CD4-positive, alpha-beta memory T cell (primary cell): Measurements from ENCODE around the gene INPP4A. TPM values are rescaled to one million over a fixed set of nuclear protein-coding genes. Genes with fewer than 3 reads are reported as not detected.
A peak's percentile ranks its signal among the peaks of the same experiment; 100 is the strongest.

Experiments
- CTCF ChIA-PET: fragments of 350-600 bp; sonication (Branson Sonifier 250); formaldehyde crosslinking; loops from one replicate; lab custom pipeline; 2021; ENCODE audit warnings: inconsistent platforms; ENCODE audit not compliant: partially characterized antibody; lab: Charles Lee
- POLR2A ChIA-PET: fragments of 350-600 bp; sonication (Branson Sonifier 250); formaldehyde crosslinking; loops from one replicate; lab custom pipeline; 2021; ENCODE audit not compliant: partially characterized antibody; lab: Charles Lee
- DNase-seq, 5 donors: peaks; one replicate each; pipeline versions ENCODE4 v3.0.0 to v3.0.0-alpha.2; 2020 to 2022; ENCODE audit warnings: mixed read lengths in 1 of 5
- H3K27ac ChIP-seq: one replicate; pipeline ENCODE4 v1.7.0; 2013; ENCODE audit warnings: low read depth, low read length
- H3K27me3 ChIP-seq: 2 replicates; pipeline ENCODE4 v1.7.0; 2013; ENCODE audit warnings: mild to moderate bottlenecking, low read length, moderate library complexity; ENCODE audit not compliant: insufficient read depth
- H3K36me3 ChIP-seq: 2 replicates; pipeline ENCODE4 v1.7.0; 2013; ENCODE audit warnings: mild to moderate bottlenecking, low read length, moderate library complexity; ENCODE audit not compliant: insufficient read depth
- H3K4me1 ChIP-seq: 2 replicates; pipeline ENCODE4 v1.7.0; 2013; ENCODE audit warnings: mild to moderate bottlenecking, low read length, moderate library complexity; ENCODE audit not compliant: insufficient read depth
- H3K4me3 ChIP-seq, 2 donors: one replicate each; pipeline ENCODE4 v1.7.0; 2013; ENCODE audit warnings: low read length in 2 of 2, mild to moderate bottlenecking in 1 of 2
- H3K9me3 ChIP-seq, 2 donors: one replicate each; pipeline ENCODE4 v1.7.0; 2013; ENCODE audit warnings: low read length in 2 of 2, control low read depth in 1 of 2; ENCODE audit not compliant: control insufficient read depth in 1 of 2
- H3K27ac Mint-ChIP-seq, 7 donors: one replicate each; pipeline ENCODE4 v1.8.0; 2020 to 2021; ENCODE audit warnings: mixed read lengths in 7 of 7, mild to moderate bottlenecking in 6 of 7, inconsistent platforms in 3 of 7, moderate library complexity in 3 of 7
- H3K27me3 Mint-ChIP-seq, 2 donors: one replicate each; pipeline ENCODE4 v1.8.0; 2020 to 2021; ENCODE audit warnings: mixed read lengths in 2 of 2
- H3K36me3 Mint-ChIP-seq, 2 donors: one replicate each; pipeline ENCODE4 v1.8.0; 2020 to 2021; ENCODE audit warnings: mixed read lengths in 2 of 2, inconsistent platforms in 1 of 2, mild to moderate bottlenecking in 1 of 2
- H3K4me1 Mint-ChIP-seq, 4 donors: one replicate each; pipeline ENCODE4 v1.8.0; 2020 to 2021; ENCODE audit warnings: mixed read lengths in 4 of 4, mild to moderate bottlenecking in 1 of 4
- H3K4me3 Mint-ChIP-seq, 8 donors: one replicate each; pipeline ENCODE4 v1.8.0; 2020 to 2021; ENCODE audit warnings: mixed read lengths in 8 of 8, mild to moderate bottlenecking in 7 of 8, moderate library complexity in 6 of 8, inconsistent platforms in 3 of 8
- H3K9me3 Mint-ChIP-seq, 8 donors: one replicate each; pipeline ENCODE4 v1.8.0; 2020 to 2021; ENCODE audit warnings: mixed read lengths in 8 of 8, mild to moderate bottlenecking in 5 of 8, inconsistent platforms in 3 of 8, moderate library complexity in 1 of 8
- intact Hi-C: fragments of 100-400 bp; cut with micrococcal nuclease; formaldehyde crosslinking; loops from one replicate; pipeline ENCODE4 v1.15.1; 2023
- polyA plus RNA-seq, 2 donors: library from polyadenylated mRNA; unstranded; fragments of 300-500 nt; fragmentation: Illumina TruSeq; gene quantifications; one replicate each; pipeline ENCODE4 v1.2.3, GENCODE V29; 2021
- total RNA-seq, 2 experiments: library from RNA; stranded (reverse); gene quantifications; one replicate each; pipeline ENCODE4 v1.2.3, GENCODE V29; 2021

INPP4A gene
- total and polyA plus RNA-seq, 4 experiments from 2014 or later: 30.5 to 133 (median 91.9) TPM

- H3K9me3 Mint-ChIP-seq: no peaks in the 10 kb centered on the region
- intact Hi-C loops: loop anchor here (1.0 to 5.0 kb wide), 3 partner anchors 146 to 728 kb away; partner anchors contain the start of genes EIF5B and TXNDC9
Observed at GRCh38 chr2:98608116-98608961, 163.7 kb downstream of the INPP4A start, which contains the start of the genes COA5 and UNC50. COA5 (minus strand) TSS chr2:98608512; CDS start chr2:98608405, 107 bp downstream. UNC50 (plus strand) TSS chr2:98608589; CDS start chr2:98609760, 1,171 bp downstream.

DNA sequence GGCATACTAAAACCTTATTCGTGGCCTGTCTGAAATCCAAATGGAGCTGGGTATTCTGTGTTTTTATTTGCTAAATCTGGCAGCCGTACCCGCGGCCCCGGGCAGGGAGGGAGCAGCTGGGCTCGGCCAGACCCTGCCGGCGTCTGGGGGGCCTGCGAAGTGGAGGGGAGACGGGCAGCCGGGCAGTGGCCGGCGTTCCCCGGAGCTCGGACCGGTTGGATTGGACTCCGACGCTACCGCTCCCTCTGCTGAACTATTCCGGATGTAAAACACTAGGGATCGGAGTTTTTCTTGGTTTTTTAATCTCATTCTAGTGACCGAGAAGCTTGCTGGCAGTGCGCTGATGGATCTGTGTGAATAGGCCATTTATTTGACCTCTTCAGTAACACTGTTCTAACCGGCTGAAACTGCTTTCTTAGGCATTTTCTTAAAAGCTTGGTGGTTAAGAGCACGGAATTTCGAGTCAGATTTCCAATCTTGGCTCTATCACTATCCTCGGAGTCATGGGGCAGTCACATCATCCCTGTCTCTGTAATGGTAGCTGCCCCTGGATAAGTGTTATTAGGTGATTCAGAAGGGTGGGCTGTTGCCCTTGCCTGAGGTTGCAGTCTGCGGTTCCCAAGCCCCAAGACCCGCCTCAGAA is 164.4 kb downstream of the INPP4A start:
- CTCF ChIA-PET: interaction anchor here (0.8 to 1.2 kb wide), 3 partner anchors 9 to 220 kb away, joined by 3 to 5 read pairs (median 3); no protein-coding TSS in a partner anchor
- Mint-ChIP-seq H3K4me3 (peak overlapping the region; percentile 79 to 95 (median 89)), H3K27ac (peak overlapping the region; percentile 89 to 97 (median 91)), H3K27me3 (no peaks in the 10 kb centered on the region), H3K4me1 (peaks cover 55 to 91% (median 66%) of the 10 kb centered on the region in 4 donors), H3K36me3 (peaks cover 17 to 35% of the 10 kb centered on the region in 2 donors), H3K9me3 (no peaks in the 10 kb centered on the region)
- Histone ChIP-seq H3K36me3 (peaks cover 7% of the 10 kb centered on the region), H3K9me3 (no peaks in the 10 kb centered on the region), H3K27ac (peak overlapping the region; percentile 88), H3K27me3 (no peaks in the 10 kb centered on the region), H3K4me3 (peak overlapping the region; percentile 86 to 93), H3K4me1 (peaks cover 61% of the 10 kb centered on the region)
- POLR2A ChIA-PET: interaction anchor here (0.7 to 2.2 kb wide), 17 partner anchors 9 to 546 kb away, joined by 3 to 11 read pairs (median 3); partner anchors contain the start of genes C2orf15, LIPT1, MGAT4A and TSGA10
- intact Hi-C loops: loop anchor here (1.0 to 5.0 kb wide), 3 partner anchors 147 to 728 kb away; partner anchors contain the start of genes EIF5B and TXNDC9
- DNase-seq: peak in 1 of 5 donors; percentile 41

More at GRCh38 chr2:98608116-98608961, 163.7 kb downstream of the INPP4A start, which contains the start of the genes COA5 and UNC50:
- ChIA-PET POLR2A (interaction anchor here (0.7 to 2.2 kb wide), 21 partner anchors 8 to 547 kb away, joined by 3 to 11 read pairs (median 3); partner anchors contain the start of genes C2orf15, LIPT1, MGAT4A and TSGA10), CTCF (interaction anchor here (0.8 to 1.2 kb wide), 3 partner anchors 10 to 221 kb away, joined by 3 to 5 read pairs (median 3); no protein-coding TSS in a partner anchor)
- Mint-ChIP-seq H3K4me3 (peak within 1 kb of the TSS; percentile 79 to 95 (median 89)), H3K36me3 (peaks cover 11 to 35% of the 10 kb centered on the region in 2 donors), H3K27ac (peak within 1 kb of the TSS; percentile 89 to 97 (median 91)), H3K27me3 (no peaks in the 10 kb centered on the region), H3K4me1 (peaks cover 51 to 91% (median 59%) of the 10 kb centered on the region in 4 donors)
- Histone ChIP-seq H3K9me3 (no peaks in the 10 kb centered on the region), H3K4me1 (peaks cover 61% of the 10 kb centered on the region), H3K36me3 (peaks cover 7% of the 10 kb centered on the region), H3K27me3 (no peaks in the 10 kb centered on the region), H3K27ac (peak within 1 kb of the TSS; percentile 88), H3K4me3 (peak within 1 kb of the TSS; percentile 86 to 93)
- peak; percentile 87 to 91 (median 88) for DNase-seq

- peaks cover 15% of the 10 kb centered on the region for H3K36me3 ChIP-seq
- H3K4me3 Mint-ChIP-seq: peak overlapping the region in 1 of 8 donors; percentile 67
- CTCF ChIA-PET: interaction anchor here (0.9 to 1.0 kb wide), 2 partner anchors 14 to 35 kb away, joined by 3 read pairs; no protein-coding TSS in a partner anchor
Observed at GRCh38 chr2:98614024-98614739, 169.5 kb downstream of the INPP4A start.

GRCh38 chr2:98615481-98615880 is 170.8 kb downstream of the INPP4A start:
- peak overlapping the region in 3 of 8 donors; percentile 2 to 55 (median 6) for H3K4me3 Mint-ChIP-seq
- Histone ChIP-seq H3K27me3 (no peaks in the 10 kb centered on the region), H3K36me3 (peaks cover 26% of the 10 kb centered on the region), H3K27ac (no peak overlapping the region), H3K4me3 (no peak overlapping the region), H3K4me1 (peaks cover 12% of the 10 kb centered on the region), H3K9me3 (no peaks in the 10 kb centered on the region)
- peaks cover 44 to 74% of the 10 kb centered on the region in 2 donors for H3K36me3 Mint-ChIP-seq
- no peaks in the 10 kb centered on the region for H3K27me3 Mint-ChIP-seq
- intact Hi-C loops: no loop called here
- POLR2A ChIA-PET: interaction anchor here (0.6 to 1.0 kb wide), 3 partner anchors 17 to 64 kb away, joined by 3 read pairs; no protein-coding TSS in a partner anchor
- H3K27ac Mint-ChIP-seq: peak overlapping the region; percentile 64 to 93 (median 74)
- CTCF ChIA-PET: no interaction called here
- H3K9me3 Mint-ChIP-seq: peaks cover 0 to 5% (median 0%) of the 10 kb centered on the region in 8 donors
- peak in 1 of 5 donors; percentile 19 for DNase-seq
- H3K4me1 Mint-ChIP-seq: peaks cover 31 to 47% (median 37%) of the 10 kb centered on the region in 4 donors

More at GRCh38 chr2:98614024-98614739, 169.5 kb downstream of the INPP4A start:
- Mint-ChIP-seq H3K36me3 (peaks cover 37 to 63% of the 10 kb centered on the region in 2 donors), H3K9me3 (peaks cover 0 to 5% (median 0%) of the 10 kb centered on the region in 8 donors), H3K27ac (peak overlapping the region; percentile 47 to 88 (median 79)), H3K4me1 (peaks cover 40 to 60% (median 48%) of the 10 kb centered on the region in 4 donors), H3K27me3 (no peaks in the 10 kb centered on the region)
- Histone ChIP-seq H3K4me3 (no peak overlapping the region), H3K9me3 (no peaks in the 10 kb centered on the region), H3K4me1 (peaks cover 24% of the 10 kb centered on the region), H3K27ac (no peak overlapping the region), H3K27me3 (no peaks in the 10 kb centered on the region)
- POLR2A ChIA-PET: interaction anchor here (0.8 to 1.1 kb wide), 2 partner anchors 31 to 35 kb away, joined by 3 to 5 read pairs; no protein-coding TSS in a partner anchor
- DNase-seq: no peak
- intact Hi-C loops: no loop called here

- Histone ChIP-seq H3K9me3 (no peaks in the 10 kb centered on the region), H3K27ac (no peak overlapping the region), H3K36me3 (peaks cover 42% of the 10 kb centered on the region), H3K4me1 (peaks cover 4% of the 10 kb centered on the region), H3K4me3 (no peak overlapping the region), H3K27me3 (no peaks in the 10 kb centered on the region)
- H3K4me1 Mint-ChIP-seq: peaks cover 25 to 31% (median 28%) of the 10 kb centered on the region in 4 donors
- H3K9me3 Mint-ChIP-seq: peaks cover 0 to 5% (median 0%) of the 10 kb centered on the region in 8 donors
- peak overlapping the region in 6 of 7 donors; percentile 10 to 93 (median 60) for H3K27ac Mint-ChIP-seq
- H3K36me3 Mint-ChIP-seq: peaks cover 49 to 77% of the 10 kb centered on the region in 2 donors
- no peak for DNase-seq
- ChIA-PET POLR2A (interaction anchor here (1.7 to 2.4 kb wide), 3 partner anchors 8 to 16 kb away, joined by 4 to 11 read pairs (median 7); partner anchors contain the start of genes COA5 and UNC50), CTCF (no interaction called here)
- H3K27me3 Mint-ChIP-seq: no peaks in the 10 kb centered on the region
- no peak overlapping the region for H3K4me3 Mint-ChIP-seq
- intact Hi-C loops: no loop called here
Observed at GRCh38 chr2:98617149-98617548, 172.5 kb downstream of the INPP4A start.

- Mint-ChIP-seq H3K4me1 (peaks cover 3 to 16% (median 7%) of the 10 kb centered on the region in 4 donors), H3K9me3 (no peaks in the 10 kb centered on the region), H3K27me3 (no peaks in the 10 kb centered on the region), H3K4me3 (no peak overlapping the region), H3K36me3 (peaks cover 49 to 75% of the 10 kb centered on the region in 2 donors), H3K27ac (peak overlapping the region in 2 of 7 donors; percentile 17 to 60)
- H3K4me1 ChIP-seq: peaks cover 4% of the 10 kb centered on the region
- no peaks in the 10 kb centered on the region for H3K9me3 ChIP-seq
- no peak overlapping the region for H3K27ac ChIP-seq
- ChIA-PET CTCF (no interaction called here), POLR2A (interaction anchor here (0.6 kb wide), 1 partner anchor 15 kb away, joined by 3 read pairs; no protein-coding TSS in a partner anchor)
- H3K27me3 ChIP-seq: no peaks in the 10 kb centered on the region
- DNase-seq: no peak
- H3K36me3 ChIP-seq: peaks cover 47% of the 10 kb centered on the region
- intact Hi-C loops: loop anchor here (2.0 kb wide), 1 partner anchor 15 kb away; no protein-coding TSS in a partner anchor
- H3K4me3 ChIP-seq: no peak overlapping the region
Observed at GRCh38 chr2:98623657-98624056, 179.0 kb downstream of the INPP4A start.
